ENCODE measurements around the gene PALM.

PALM gene

GRCh38 chr19:782878-783668 is 74.3 kb downstream of the PALM start:
- no peak for DNase-seq (ENCODE audit: low spot score)

- DNase-seq (ENCODE audit: low spot score) = no peak
These were observed 75.8 kb downstream of the PALM start for GRCh38 chr19:784541-784940.

- no peak for DNase-seq (ENCODE audit: low spot score)
These were observed 78.8 kb downstream of the PALM start for GRCh38 chr19:787536-787935.

GRCh38 chr19:788686-788982 is 79.9 kb downstream of the PALM start:
- no peak for DNase-seq (ENCODE audit: low spot score)

- no peak for DNase-seq (ENCODE audit: low spot score)
These were observed 80.4 kb downstream of the PALM start for GRCh38 chr19:788983-789700.

- DNase-seq (ENCODE audit: low spot score) = no peak
These were observed 80.9 kb downstream of the PALM start for GRCh38 chr19:789701-790060.

- no peak for DNase-seq (ENCODE audit: low spot score)
These were observed 82.4 kb downstream of the PALM start for GRCh38 chr19:791007-791566.

- DNase-seq (ENCODE audit: low spot score) = no peak
These were observed 83.0 kb downstream of the PALM start for GRCh38 chr19:791567-792305.

GRCh38 chr19:792306-792885 is 83.7 kb downstream of the PALM start:
- no peak for DNase-seq (ENCODE audit: low spot score)

GRCh38 chr19:793806-794205 is 85.1 kb downstream of the PALM start:
- DNase-seq (ENCODE audit: low spot score) = no peak

GRCh38 chr19:795073-795611 is 86.4 kb downstream of the PALM start:
- no peak for DNase-seq (ENCODE audit: low spot score)

GRCh38 chr19:795691-796581 is 87.2 kb downstream of the PALM start:
- no peak for DNase-seq (ENCODE audit: low spot score)

- DNase-seq (ENCODE audit: low spot score) = peak; percentile 100
These were observed 88.2 kb downstream of the PALM start, which contains the start of gene PTBP1 for GRCh38 chr19:796692-797527. TSS of gene PTBP1 (plus strand) at chr19:797452. CDS start at chr19:797498, 46 bp downstream.

Data from globus pallidus (tissue), 1 donor.